Measurements from ENCODE around the gene THRAP3. TPM values are rescaled to one million over a fixed set of nuclear protein-coding genes. Genes with fewer than 3 reads are reported as not detected.

THRAP3 gene
- total RNA-seq, 1 donor from 2014 or later: 119 TPM

DNA sequence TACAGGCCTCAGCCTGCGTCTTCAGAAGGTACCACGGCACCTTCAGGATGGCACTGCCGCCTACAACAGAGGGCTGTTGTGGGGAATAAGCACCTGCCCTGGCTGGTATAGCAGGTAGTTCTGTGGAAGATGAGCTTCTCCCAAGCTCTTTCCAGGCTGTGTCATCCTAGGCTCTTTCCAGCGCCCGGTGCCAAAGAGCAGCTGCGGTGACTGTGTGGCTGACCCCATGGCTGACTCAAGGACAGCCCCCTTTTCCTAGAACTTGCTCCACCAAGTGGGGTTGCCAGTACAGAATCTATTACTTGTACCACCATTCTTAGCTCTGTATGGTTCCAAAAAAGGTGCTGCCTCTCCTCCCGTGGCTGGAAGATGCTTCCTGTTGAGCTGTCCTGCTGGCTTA lies 121.1 kb downstream of the THRAP3 start:
- H3K27me3 Mint-ChIP-seq (ENCODE audit: unreplicated experiment): peaks cover 4% of the 10 kb centered on the region
- H3K27ac Mint-ChIP-seq (ENCODE audit: unreplicated experiment): no peak overlapping the region
- no peak for DNase-seq
- H3K4me1 Mint-ChIP-seq (ENCODE audit: low read depth, unreplicated experiment): peaks cover 30% of the 10 kb centered on the region
- H3K4me3 Mint-ChIP-seq (ENCODE audit: unreplicated experiment): no peak overlapping the region
- TF ChIP-seq, protein P1, sequence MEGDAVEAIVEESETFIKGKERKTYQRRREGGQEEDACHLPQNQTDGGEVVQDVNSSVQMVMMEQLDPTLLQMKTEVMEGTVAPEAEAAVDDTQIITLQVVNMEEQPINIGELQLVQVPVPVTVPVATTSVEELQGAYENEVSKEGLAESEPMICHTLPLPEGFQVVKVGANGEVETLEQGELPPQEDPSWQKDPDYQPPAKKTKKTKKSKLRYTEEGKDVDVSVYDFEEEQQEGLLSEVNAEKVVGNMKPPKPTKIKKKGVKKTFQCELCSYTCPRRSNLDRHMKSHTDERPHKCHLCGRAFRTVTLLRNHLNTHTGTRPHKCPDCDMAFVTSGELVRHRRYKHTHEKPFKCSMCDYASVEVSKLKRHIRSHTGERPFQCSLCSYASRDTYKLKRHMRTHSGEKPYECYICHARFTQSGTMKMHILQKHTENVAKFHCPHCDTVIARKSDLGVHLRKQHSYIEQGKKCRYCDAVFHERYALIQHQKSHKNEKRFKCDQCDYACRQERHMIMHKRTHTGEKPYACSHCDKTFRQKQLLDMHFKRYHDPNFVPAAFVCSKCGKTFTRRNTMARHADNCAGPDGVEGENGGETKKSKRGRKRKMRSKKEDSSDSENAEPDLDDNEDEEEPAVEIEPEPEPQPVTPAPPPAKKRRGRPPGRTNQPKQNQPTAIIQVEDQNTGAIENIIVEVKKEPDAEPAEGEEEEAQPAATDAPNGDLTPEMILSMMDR (IDR thresholded peaks at IDR 0.05; ENCODE audit: partially characterized antibody, unreplicated experiment): no peak
- H3K36me3 Mint-ChIP-seq (ENCODE audit: unreplicated experiment): no peaks in the 10 kb centered on the region
- peaks cover 12% of the 10 kb centered on the region for H3K9me3 Mint-ChIP-seq (ENCODE audit: unreplicated experiment)

DNA sequence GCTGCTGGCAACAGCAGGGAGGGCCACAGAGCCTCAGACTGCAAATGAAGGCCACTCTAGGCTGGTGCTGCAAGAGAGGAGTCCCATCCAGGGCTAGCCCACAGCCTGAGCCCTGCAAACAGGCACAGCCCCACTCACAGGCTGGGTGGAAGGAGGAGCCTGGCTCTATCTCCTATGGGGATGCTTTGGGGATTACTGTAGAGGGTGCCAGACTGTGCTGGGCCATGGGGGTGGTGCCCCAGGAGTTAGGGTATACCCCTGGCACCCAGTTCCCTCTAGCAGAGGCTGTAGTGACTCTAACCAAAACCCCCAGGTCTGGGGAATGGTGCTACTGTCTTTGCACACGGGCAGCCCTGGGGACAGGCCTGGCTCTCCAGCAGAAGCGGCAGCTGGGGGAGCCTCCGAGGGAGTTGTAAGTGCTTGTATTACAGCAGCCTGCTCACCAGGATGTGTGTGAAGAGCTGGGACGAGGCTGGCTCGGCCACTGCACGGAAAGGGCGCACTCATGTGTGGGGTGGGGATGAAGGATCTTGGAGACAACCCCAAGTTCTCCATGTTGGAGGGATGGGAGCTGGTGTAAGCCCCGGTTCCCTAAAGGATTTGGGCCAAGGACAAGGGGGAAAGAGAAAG lies 122.6 kb downstream of the THRAP3 start:
- H3K27ac Mint-ChIP-seq (ENCODE audit: unreplicated experiment): peak overlapping the region; percentile 97
- peaks cover 40% of the 10 kb centered on the region for H3K4me1 Mint-ChIP-seq (ENCODE audit: low read depth, unreplicated experiment)
- DNase-seq: peak; percentile 78
- H3K9me3 Mint-ChIP-seq (ENCODE audit: unreplicated experiment): peaks cover 12% of the 10 kb centered on the region
- TF ChIP-seq, protein P1 (IDR thresholded peaks at IDR 0.05; ENCODE audit: partially characterized antibody, unreplicated experiment): no peak
- H3K36me3 Mint-ChIP-seq (ENCODE audit: unreplicated experiment): no peaks in the 10 kb centered on the region
- H3K27me3 Mint-ChIP-seq (ENCODE audit: unreplicated experiment): peaks cover 6% of the 10 kb centered on the region
- peak overlapping the region; percentile 63 for H3K4me3 Mint-ChIP-seq (ENCODE audit: unreplicated experiment)

DNA sequence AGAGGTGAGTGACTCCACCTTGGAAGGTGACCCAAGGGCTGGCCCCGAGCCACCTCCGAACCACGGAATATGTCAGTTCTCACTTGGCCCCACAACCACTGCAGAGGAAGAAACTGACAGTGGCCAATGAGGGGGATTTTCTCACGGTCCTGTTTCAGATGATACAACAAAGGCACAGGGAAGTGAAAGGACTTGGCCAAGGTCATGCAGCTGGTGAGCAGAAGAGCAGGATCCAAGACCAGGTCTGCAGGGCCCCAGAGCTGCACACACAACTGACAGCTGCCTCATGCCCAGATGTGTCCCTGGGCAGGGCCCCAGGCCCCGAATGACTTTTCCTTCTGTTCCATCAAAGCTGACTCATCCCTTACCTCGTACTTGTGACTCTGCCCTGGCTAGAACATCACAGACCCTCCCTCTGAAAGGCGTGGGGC lies 125.0 kb downstream of the THRAP3 start:
- Mint-ChIP-seq H3K36me3 (ENCODE audit: unreplicated experiment) (no peaks in the 10 kb centered on the region), H3K27ac (ENCODE audit: unreplicated experiment) (peak overlapping the region; percentile 38), H3K4me1 (ENCODE audit: low read depth, unreplicated experiment) (peaks cover 55% of the 10 kb centered on the region), H3K4me3 (ENCODE audit: unreplicated experiment) (no peak overlapping the region), H3K9me3 (ENCODE audit: unreplicated experiment) (peaks cover 19% of the 10 kb centered on the region), H3K27me3 (ENCODE audit: unreplicated experiment) (peaks cover 10% of the 10 kb centered on the region)
- DNase-seq: no peak
- TF ChIP-seq, protein P1 (IDR thresholded peaks at IDR 0.05; ENCODE audit: partially characterized antibody, unreplicated experiment): no peak

DNA sequence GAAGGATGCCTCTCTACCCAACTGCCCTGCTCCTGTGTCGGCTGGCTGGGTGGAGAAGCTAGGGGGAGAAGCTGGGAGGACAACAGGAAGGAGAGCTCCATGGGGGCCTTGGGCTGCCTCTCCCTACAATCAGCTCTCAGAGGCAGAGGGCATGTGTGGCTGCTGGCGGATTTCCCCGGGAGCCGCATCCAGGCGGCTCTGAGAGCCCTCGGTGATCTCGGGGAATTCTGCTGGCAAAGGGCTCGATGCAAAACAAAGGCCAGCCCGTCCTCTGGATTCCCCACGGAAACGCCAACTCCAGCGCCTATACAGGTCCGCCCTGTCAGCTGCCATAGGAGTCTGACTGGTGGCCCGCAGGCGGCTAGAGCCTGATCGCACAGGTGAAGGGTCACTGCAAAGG lies 125.6 kb downstream of the THRAP3 start:
- peaks cover 13% of the 10 kb centered on the region for H3K9me3 Mint-ChIP-seq (ENCODE audit: unreplicated experiment)
- no peak for DNase-seq
- no peaks in the 10 kb centered on the region for H3K36me3 Mint-ChIP-seq (ENCODE audit: unreplicated experiment)
- no peak overlapping the region for H3K4me3 Mint-ChIP-seq (ENCODE audit: unreplicated experiment)
- peaks cover 52% of the 10 kb centered on the region for H3K4me1 Mint-ChIP-seq (ENCODE audit: low read depth, unreplicated experiment)
- H3K27ac Mint-ChIP-seq (ENCODE audit: unreplicated experiment): peak overlapping the region; percentile 72
- TF ChIP-seq, protein P1 (IDR thresholded peaks at IDR 0.05; ENCODE audit: partially characterized antibody, unreplicated experiment): no peak
- peaks cover 8% of the 10 kb centered on the region for H3K27me3 Mint-ChIP-seq (ENCODE audit: unreplicated experiment)

DNA sequence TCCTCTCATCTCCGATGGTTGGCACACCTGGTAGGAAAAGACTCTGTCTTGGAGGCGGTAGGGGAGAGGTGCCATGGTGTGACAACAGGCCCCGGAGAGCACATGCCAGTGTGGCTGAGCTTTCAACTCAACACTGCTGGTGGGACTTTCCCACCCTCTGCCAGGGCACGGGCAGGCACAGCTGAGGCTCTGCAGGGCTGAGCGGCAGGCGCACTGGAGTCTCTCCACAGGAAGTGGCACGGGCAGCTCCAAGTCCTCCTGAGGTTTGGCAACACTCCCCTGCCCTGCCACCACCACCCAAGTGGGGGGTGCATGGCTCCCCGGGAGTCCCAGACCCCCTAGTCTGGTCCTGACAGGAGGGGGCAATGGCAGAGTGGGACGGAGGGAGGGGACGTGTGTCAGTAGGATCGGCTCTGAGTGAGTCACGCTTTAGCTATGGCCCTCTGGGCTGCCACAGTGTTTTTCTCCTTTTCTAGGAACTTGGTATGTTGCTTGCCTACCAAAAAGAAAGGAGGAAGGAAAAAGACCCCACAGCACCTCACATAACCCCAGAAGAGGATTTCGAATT lies 126.5 kb downstream of the THRAP3 start:
- Mint-ChIP-seq H3K4me3 (ENCODE audit: unreplicated experiment) (peak overlapping the region; percentile 42), H3K36me3 (ENCODE audit: unreplicated experiment) (no peaks in the 10 kb centered on the region)

More for the DNA sequence above, 126.5 kb downstream of the THRAP3 start:
- Mint-ChIP-seq H3K27ac (ENCODE audit: unreplicated experiment) (peak overlapping the region; percentile 72), H3K4me1 (ENCODE audit: low read depth, unreplicated experiment) (peaks cover 46% of the 10 kb centered on the region), H3K9me3 (ENCODE audit: unreplicated experiment) (peaks cover 13% of the 10 kb centered on the region), H3K27me3 (ENCODE audit: unreplicated experiment) (peaks cover 8% of the 10 kb centered on the region)
- no peak for DNase-seq
- TF ChIP-seq, protein P1 (IDR thresholded peaks at IDR 0.05; ENCODE audit: partially characterized antibody, unreplicated experiment): no peak

All from glutamatergic neuron (in vitro differentiated cells).